Stomach (tissue), 9 donors: ENCODE data around the gene MTHFSD. TPM values are rescaled to one million over a fixed set of nuclear protein-coding genes. Genes with fewer than 3 reads are reported as not detected.

ENCODE experiments used
- DNase-seq, 2 donors: peaks; one replicate each; pipeline versions ENCODE4 v3.0.0 to v3.0.0-alpha.2; 2013 to 2019
- H3K27ac ChIP-seq, 5 donors: fragments of 200-600 bp in 4 of 5; sonication (generic) in 4 of 5; one replicate each; pipeline ENCODE4 v1.5.1; 2013 to 2019; ENCODE audit warnings: mild to moderate bottlenecking in 1 of 5, moderate library complexity in 1 of 5
- H3K27me3 ChIP-seq, 3 donors: fragments of 200-600 bp; sonication (generic); one replicate each; pipeline ENCODE4 v1.5.1; 2017 to 2019; ENCODE audit warnings: mixed run types in 1 of 3
- H3K36me3 ChIP-seq, 4 donors: fragments of 200-600 bp; sonication (generic); 1 replicate in 3 of 4; 2 replicates in 1 of 4; pipeline ENCODE4 v1.5.1; 2016 to 2019
- H3K4me1 ChIP-seq, 4 donors: fragments of 200-600 bp; sonication (generic); one replicate each; pipeline ENCODE4 v1.5.1; 2016 to 2019
- H3K4me3 ChIP-seq, 4 donors: fragments of 200-600 bp; sonication (generic) in 3 of 4; one replicate each; pipeline ENCODE4 v1.5.1; 2016 to 2019; ENCODE audit warnings: mild to moderate bottlenecking in 1 of 4
- H3K9me3 ChIP-seq, 4 donors: fragments of 200-600 bp; sonication (generic); one replicate each; pipeline ENCODE4 v1.5.1; 2016 to 2019
- CTCF ChIP-seq, 7 experiments: fragments of 450-650 bp in 4 of 7; fragments of 200-600 bp in 3 of 7; sonication (generic) in 3 of 7; IDR thresholded peaks; one replicate each; pipeline ENCODE4 v1.5.1; 2016 to 2019; ENCODE audit warnings: antibody characterized with exemption in 7 of 7, control low read depth in 2 of 7, mild to moderate bottlenecking in 1 of 7
- EP300 ChIP-seq: sonication (generic); formaldehyde crosslinking; IDR thresholded peaks from one replicate; pipeline ENCODE4 v1.6.1; 2017; ENCODE audit warnings: antibody characterized with exemption
- POLR2A ChIP-seq, 4 donors: fragments of 450-650 bp; IDR thresholded peaks; one replicate each; pipeline ENCODE4 v1.6.1; 2016; ENCODE audit warnings: antibody characterized with exemption in 4 of 4, control low read depth in 2 of 4, mild to moderate bottlenecking in 1 of 4, moderate library complexity in 1 of 4
- POLR2AphosphoS5 ChIP-seq, 3 donors: sonication (generic); formaldehyde crosslinking; IDR thresholded peaks; one replicate each; pipeline ENCODE4 v1.6.1; 2016; ENCODE audit warnings: antibody characterized with exemption in 3 of 3
- WGBS, 5 donors: extraction: QIAGEN DNeasy Blood & Tissue Kit in 3 of 5; methylation state at CpG; one replicate each; pipeline versions ENCODE4 v1.1.5 to v1.1.7; 2013 to 2018; 5-methylcytosine and 5-hydroxymethylcytosine counted together
- intact Hi-C: fragments of 100-400 bp; cut with DNase I; formaldehyde crosslinking; loops from one replicate; pipeline ENCODE4 v1.15.1; 2023; ENCODE audit warnings: low total_unique reads
- polyA plus RNA-seq, 3 donors: library from polyadenylated mRNA; stranded (reverse); fragments of 200-250 nt; gene quantifications; one replicate each; pipeline ENCODE4 v1.2.3, GENCODE V29; 2013
- total RNA-seq, 5 donors: library from RNA; depleted of rRNA; stranded (reverse); fragments of >200 nt; gene quantifications; one replicate each; pipeline versions ENCODE4 v1.1.0 to v1.2.3, GENCODE V29; 2014 to 2016
- donor health status: healthy with polysubstance abuse.
- donor health status: Bipolar disorder and iron deficiency.
- donor health status: healthy.

Gene MTHFSD
- total and polyA plus RNA-seq, 8 donors, result 3.5 to 23.1 (median 7.7) TPM

- H3K4me3 ChIP-seq, result no peak overlapping the region
- H3K4me1 ChIP-seq, result peaks cover 5 to 25% (median 19%) of the 10 kb centered on the region in 4 donors
- TF ChIP-seq CTCF (IDR thresholded peaks at IDR 0.05) (no peak), POLR2AphosphoS5 (IDR thresholded peaks at IDR 0.05) (no peak)
- DNase-seq, result no peak
- no peaks in the 10 kb centered on the region for H3K36me3 ChIP-seq
- no peak overlapping the region for H3K27ac ChIP-seq
- intact Hi-C loops, result loop anchor here (5.0 to 10.0 kb wide), 2 partner anchors 451 to 698 kb away; no protein-coding TSS in a partner anchor
- 62 to 81% (median 69%) methylated on average over 4 to 5 of the region's 5 CpGs for WGBS, 5 donors
- H3K9me3 ChIP-seq, result no peaks in the 10 kb centered on the region
- H3K27me3 ChIP-seq, result peaks cover 0 to 39% (median 26%) of the 10 kb centered on the region in 3 donors
Measured at GRCh38 chr16:86523166-86523740, 31.8 kb downstream of the MTHFSD start.

DNA sequence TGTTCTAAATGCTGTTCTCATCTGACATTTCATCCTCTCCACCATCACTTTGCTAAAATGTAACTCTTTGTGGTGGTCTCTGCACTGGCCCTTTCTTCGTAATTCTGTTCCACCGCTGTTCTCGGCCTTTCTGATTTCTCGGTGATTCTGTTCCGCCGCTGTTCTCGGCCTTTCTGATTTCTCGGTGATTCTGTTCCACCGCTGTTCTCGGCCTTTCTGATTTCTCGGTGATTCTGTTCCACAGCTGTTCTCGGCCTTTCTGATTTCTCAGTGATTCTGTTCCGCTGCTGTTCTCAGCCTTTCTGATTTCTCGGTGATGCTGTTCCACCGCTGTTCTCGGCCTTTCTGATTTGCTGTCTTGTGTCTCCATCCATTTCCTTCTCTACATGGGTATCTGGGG, 32.4 kb downstream of the MTHFSD start:
- Histone ChIP-seq H3K4me3 (no peak overlapping the region), H3K27me3 (peaks cover 0 to 45% (median 32%) of the 10 kb centered on the region in 3 donors), H3K36me3 (no peaks in the 10 kb centered on the region), H3K4me1 (peaks cover 9 to 31% (median 25%) of the 10 kb centered on the region in 4 donors), H3K9me3 (no peaks in the 10 kb centered on the region), H3K27ac (no peak overlapping the region)
- no peak for TF ChIP-seq POLR2AphosphoS5 (IDR thresholded peaks at IDR 0.05)
- TF ChIP-seq EP300, result no peak
- TF ChIP-seq CTCF (IDR thresholded peaks at IDR 0.05), result no peak
- TF ChIP-seq POLR2A (IDR thresholded peaks at IDR 0.05), result no peak
- intact Hi-C loops, result loop anchor here (5.0 to 10.0 kb wide), 2 partner anchors 450 to 698 kb away; no protein-coding TSS in a partner anchor
- 75 to 91% (median 84%) methylated on average over 16 of the region's 16 CpGs for WGBS, 5 donors
- DNase-seq, result no peak

DNA sequence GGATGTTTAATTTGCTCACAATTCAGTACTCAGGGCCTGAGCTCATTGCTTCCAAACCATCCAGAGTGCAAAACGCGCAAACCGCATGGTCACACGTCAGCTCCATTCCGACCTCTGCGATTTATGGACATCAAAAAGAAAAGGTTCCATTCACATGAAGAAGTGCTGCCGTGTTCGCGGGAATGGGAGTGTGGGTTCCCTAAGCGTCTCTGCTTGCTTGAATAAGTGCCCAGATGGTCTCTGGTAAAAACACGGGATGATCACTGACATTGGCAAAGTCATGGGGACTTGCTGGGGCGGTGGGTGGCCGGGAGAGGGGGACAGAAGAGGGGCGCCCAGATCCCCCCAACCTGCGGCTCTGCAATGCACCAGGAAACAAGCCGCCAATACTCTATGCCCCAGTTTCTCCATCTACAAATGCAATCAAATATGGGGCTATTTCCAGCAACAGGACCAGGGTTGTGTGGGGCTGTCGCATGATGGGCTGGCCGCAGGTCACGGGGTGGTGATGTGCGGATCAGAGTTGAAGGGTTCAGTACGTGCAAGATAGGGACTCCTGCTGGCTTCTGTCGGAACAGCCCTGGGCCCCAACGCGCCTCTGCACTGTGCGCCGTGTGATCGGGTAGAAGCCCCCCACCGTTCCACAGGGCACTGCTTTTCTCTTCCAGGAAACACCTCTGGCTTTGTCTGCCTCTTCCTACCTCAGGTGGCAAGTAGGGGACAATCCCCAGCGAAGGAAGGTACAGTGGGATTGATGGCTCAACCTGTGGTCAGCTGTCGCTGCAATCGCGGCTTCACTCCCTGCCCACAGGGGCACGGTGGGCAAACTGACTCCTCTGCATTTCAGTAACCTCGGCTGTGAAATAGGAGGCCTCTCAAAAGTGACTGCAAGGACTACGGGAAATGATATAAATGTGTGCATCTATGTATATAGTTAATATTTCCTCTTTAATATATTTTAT, 33.5 kb downstream of the MTHFSD start:
- H3K4me1 ChIP-seq, result peaks cover 9 to 34% (median 27%) of the 10 kb centered on the region in 4 donors
- TF ChIP-seq CTCF (IDR thresholded peaks at IDR 0.05) (no peak), POLR2AphosphoS5 (IDR thresholded peaks at IDR 0.05) (no peak), POLR2A (IDR thresholded peaks at IDR 0.05) (no peak), EP300 (no peak)
- H3K9me3 ChIP-seq, result no peaks in the 10 kb centered on the region
- 74 to 83% (median 82%) methylated on average over 35 of the region's 35 CpGs for WGBS, 5 donors
- H3K36me3 ChIP-seq, result no peaks in the 10 kb centered on the region
- intact Hi-C loops, result loop anchor here (5.0 to 10.0 kb wide), 2 partner anchors 449 to 697 kb away; no protein-coding TSS in a partner anchor
- H3K27me3 ChIP-seq, result peaks cover 0 to 56% (median 42%) of the 10 kb centered on the region in 3 donors
- no peak overlapping the region for H3K27ac ChIP-seq
- DNase-seq, result no peak
- H3K4me3 ChIP-seq, result no peak overlapping the region
